ENCODE results near the gene PPP6R3. TPM values are rescaled to one million over a fixed set of nuclear protein-coding genes. Genes with fewer than 3 reads are reported as not detected.
A peak's percentile ranks its signal among the peaks of the same experiment; 100 is the strongest.
"Not testable (repeated sequence)": the region's sequence is repeated elsewhere in the genome, so short reads cannot be mapped to it uniquely, and the experiment has no call there.

PPP6R3 gene
- total RNA-seq, 1 experiment from 2014 or later = 138 TPM

GRCh38 chr11:68628837-68629236, 168.3 kb downstream of the PPP6R3 start:
- Mint-ChIP-seq H3K9me3 (peaks cover 13% of the 10 kb centered on the region in 2 experiments), H3K36me3 (ENCODE audit: insufficient read depth in 1 of 3, low read depth in 3 of 3) (peaks cover 3 to 11% (median 7%) of the 10 kb centered on the region in 3 experiments; a peak in 5 of 7 replicates)
- not testable (repeated sequence) for H4K8ac ChIP-seq (replicated peaks; ENCODE audit: insufficient read length, low read depth, low read length); H4K5ac ChIP-seq (ENCODE audit: insufficient read length, low read depth, low read length); H3K79me2 ChIP-seq (ENCODE audit: insufficient read depth, low read length); H2BK15ac ChIP-seq (ENCODE audit: low read depth, low read length); H2BK120ac ChIP-seq (ENCODE audit: low read depth, low read length, poor library complexity, severe bottlenecking); H2BK12ac ChIP-seq (ENCODE audit: insufficient read length, low read depth, low read length); H2AFZ ChIP-seq (ENCODE audit: low read length); H3K27me3 ChIP-seq (ENCODE audit: insufficient read depth, low read length); H3K4me3 Mint-ChIP-seq; H4K20me1 ChIP-seq (ENCODE audit: control insufficient read depth, insufficient read depth, insufficient read length); H4K91ac ChIP-seq (ENCODE audit: insufficient read length, low read depth, low read length); H3K14ac ChIP-seq (ENCODE audit: insufficient read depth, low read length); H3K4me1 ChIP-seq (ENCODE audit: insufficient read depth, low read length); H3K9me3 ChIP-seq (ENCODE audit: control insufficient read depth, low read depth, low read length); H3K9ac ChIP-seq (ENCODE audit: extremely low read depth, insufficient read length, low read length); H3K4ac ChIP-seq (ENCODE audit: low read depth, low read length); H3K4me2 ChIP-seq (ENCODE audit: insufficient read depth, insufficient read length, low read length); H3K79me1 ChIP-seq (ENCODE audit: insufficient read depth, low read depth, low read length, poor library complexity, severe bottlenecking); H2AK5ac ChIP-seq (ENCODE audit: insufficient read length, low read length); H3K23ac ChIP-seq (ENCODE audit: insufficient read length, low read depth, low read length); H3K56ac ChIP-seq (ENCODE audit: insufficient read length, low read depth, low read length); H3K18ac ChIP-seq (ENCODE audit: insufficient read length, low read depth, low read length); H2BK5ac ChIP-seq (ENCODE audit: insufficient read length, low read length); H3K27ac Mint-ChIP-seq; H3K27ac ChIP-seq (ENCODE audit: insufficient read length, low read depth, low read length); H3T11ph ChIP-seq (ENCODE audit: low read length); H3K4me1 Mint-ChIP-seq; H2BK20ac ChIP-seq (ENCODE audit: low read depth, low read length, poor library complexity, severe bottlenecking); H3K23me2 ChIP-seq (ENCODE audit: insufficient read length, low read depth, low read length, poor library complexity, severe bottlenecking); H3K27me3 Mint-ChIP-seq (ENCODE audit: low read depth); DNase-seq
- WGBS (ENCODE audit: extremely low coverage, insufficient read length, low lambda C conversion rate) = no CpG with 5 or more reads among the region's 5 CpGs

DNA sequence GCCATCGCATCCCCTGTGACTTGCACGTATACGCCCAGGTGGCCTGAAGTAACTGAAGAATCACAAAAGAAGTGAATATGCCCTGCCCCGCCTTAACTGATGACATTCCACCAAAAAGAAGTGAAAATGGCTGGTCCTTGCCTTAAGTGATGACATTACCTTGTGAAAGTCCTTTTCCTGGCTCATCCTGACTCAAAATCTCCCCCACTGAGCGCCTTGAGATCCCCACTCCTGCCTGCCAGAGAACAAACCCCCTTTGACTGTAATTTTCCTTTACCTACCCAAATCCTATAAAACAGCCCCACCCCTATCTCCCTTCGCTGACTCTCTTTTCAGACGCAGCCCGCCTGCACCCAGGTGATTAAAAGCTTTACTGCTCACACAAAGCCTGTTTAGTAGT, 171.8 kb downstream of the PPP6R3 start:
- H3K9me3 Mint-ChIP-seq; H2BK15ac ChIP-seq (ENCODE audit: low read depth, low read length); H2BK12ac ChIP-seq (ENCODE audit: insufficient read length, low read depth, low read length); H4K5ac ChIP-seq (ENCODE audit: insufficient read length, low read depth, low read length); H3K36me3 Mint-ChIP-seq (ENCODE audit: insufficient read depth in 1 of 3, low read depth in 3 of 3); H3K27ac Mint-ChIP-seq; H2BK20ac ChIP-seq (ENCODE audit: low read depth, low read length, poor library complexity, severe bottlenecking); H3K79me1 ChIP-seq (ENCODE audit: insufficient read depth, low read depth, low read length, poor library complexity, severe bottlenecking); H3K27me3 Mint-ChIP-seq (ENCODE audit: low read depth); H3K79me2 ChIP-seq (ENCODE audit: insufficient read depth, low read length); H4K20me1 ChIP-seq (ENCODE audit: control insufficient read depth, insufficient read depth, insufficient read length); H3K4ac ChIP-seq (ENCODE audit: low read depth, low read length); H3T11ph ChIP-seq (ENCODE audit: low read length); H3K4me3 Mint-ChIP-seq; H3K23me2 ChIP-seq (ENCODE audit: insufficient read length, low read depth, low read length, poor library complexity, severe bottlenecking); H3K18ac ChIP-seq (ENCODE audit: insufficient read length, low read depth, low read length); H2AK5ac ChIP-seq (ENCODE audit: insufficient read length, low read length); H3K27ac ChIP-seq (ENCODE audit: insufficient read length, low read depth, low read length); H3K9ac ChIP-seq (ENCODE audit: extremely low read depth, insufficient read length, low read length); H3K27me3 ChIP-seq (ENCODE audit: insufficient read depth, low read length); H3K56ac ChIP-seq (ENCODE audit: insufficient read length, low read depth, low read length); H4K8ac ChIP-seq (replicated peaks; ENCODE audit: insufficient read length, low read depth, low read length); H2AFZ ChIP-seq (ENCODE audit: low read length); H2BK120ac ChIP-seq (ENCODE audit: low read depth, low read length, poor library complexity, severe bottlenecking); H3K23ac ChIP-seq (ENCODE audit: insufficient read length, low read depth, low read length); H3K4me2 ChIP-seq (ENCODE audit: insufficient read depth, insufficient read length, low read length); H2BK5ac ChIP-seq (ENCODE audit: insufficient read length, low read length); H3K14ac ChIP-seq (ENCODE audit: insufficient read depth, low read length); H4K91ac ChIP-seq (ENCODE audit: insufficient read length, low read depth, low read length); H3K4me1 ChIP-seq (ENCODE audit: insufficient read depth, low read length); H3K9me3 ChIP-seq (ENCODE audit: control insufficient read depth, low read depth, low read length): not testable (repeated sequence)
- H3K4me1 Mint-ChIP-seq = peaks cover 20 to 23% of the 10 kb centered on the region in 2 experiments
- peak; percentile 55 for DNase-seq
- no CpG with 5 or more reads among the region's 8 CpGs for WGBS (ENCODE audit: extremely low coverage, insufficient read length, low lambda C conversion rate)

Measured in H9 (cell line).